GM12878 (cell line): ENCODE measurements around the gene SLC2A4. TPM values are rescaled to one million over a fixed set of nuclear protein-coding genes. Genes with fewer than 3 reads are reported as not detected.

Source experiments
- ATAC-seq: fragments of 200-7000 bp; cut with Tn5 transposase; 3 replicates; pipeline ENCODE4 v1.9.1; 2020; ENCODE audit warnings: mild to moderate bottlenecking, moderate library complexity
- BruUV-seq: library from RNA; stranded (reverse); fragments of 400-500 nt; replicated peaks from 2 replicates; lab custom pipeline; 2021; lab: Mats Ljungman, UMichigan
- CTCF ChIA-PET: fragments of 300-600 bp; sonication (Branson Sonifier 250); formaldehyde crosslinking; extraction: SDS; loops from one replicate; lab custom pipeline; 2021; ENCODE audit warnings: inconsistent platforms; lab: Yijun Ruan, JAX
- POLR2A ChIA-PET: fragments of 350-600 bp; formaldehyde crosslinking; extraction: SDS; loops from one replicate; lab custom pipeline; 2021; ENCODE audit warnings: inconsistent platforms; lab: Charles Lee
- RAD21 ChIA-PET: fragments of 300-600 bp; sonication (Branson Sonifier 250); formaldehyde crosslinking; loops from one replicate; lab custom pipeline; 2023; ENCODE audit warnings: antibody characterized with exemption; ENCODE audit not compliant: unreplicated experiment; lab: Charles Lee
- SMC1A ChIA-PET: fragments of 300-600 bp; sonication (Branson Sonifier 250); formaldehyde crosslinking; loops from one replicate; lab custom pipeline; 2023; ENCODE audit not compliant: unreplicated experiment, uncharacterized antibody; lab: Charles Lee
- DNase-seq: peaks from one replicate; pipeline ENCODE4 v3.0.0-alpha.2; 2011; ENCODE audit warnings: low read depth, low spot score
- FAIRE-seq: peaks from 3 replicates; lab custom pipeline; 2011; peaks lifted over from hg19 to GRCh38; lab: Jason Lieb, UNC
- H2AFZ ChIP-seq: 2 replicates; pipeline ENCODE4 v1.6.0; 2011; ENCODE audit warnings: low read depth, low read length, control low read depth; ENCODE audit not compliant: control insufficient read depth
- H3K27ac ChIP-seq: 2 replicates; pipeline ENCODE4 v1.5.1; 2011; ENCODE audit warnings: control low read depth; ENCODE audit not compliant: control insufficient read depth, insufficient read depth
- H3K27me3 ChIP-seq, 2 experiments: replicated peaks in 1 of 2; 2 replicates each; pipeline versions ENCODE4 v1.6.0 to v1.6.1; 2011; ENCODE audit warnings: low read length in 1 of 2; ENCODE audit not compliant: control insufficient read depth in 2 of 2, insufficient read depth in 2 of 2
- H3K36me3 ChIP-seq, 2 experiments: 2 replicates each; pipeline ENCODE4 v1.5.1; 2011; ENCODE audit warnings: low read length in 1 of 2; ENCODE audit not compliant: control insufficient read depth in 2 of 2, insufficient read depth in 2 of 2
- H3K4me1 ChIP-seq: 2 replicates; pipeline ENCODE4 v1.6.1; 2011; ENCODE audit warnings: mild to moderate bottlenecking, low read length, moderate library complexity, mixed read lengths; ENCODE audit not compliant: control insufficient read depth, insufficient read depth
- H3K4me2 ChIP-seq: 2 replicates; pipeline ENCODE4 v1.6.0; 2011; ENCODE audit warnings: control low read depth; ENCODE audit not compliant: control insufficient read depth, insufficient read depth
- H3K4me3 ChIP-seq: fragments of 200-600 bp; sonication (generic); 2 replicates; pipeline ENCODE4 v1.5.1; 2016
- H3K79me2 ChIP-seq: 2 replicates; pipeline ENCODE4 v1.6.0; 2011; ENCODE audit warnings: low read length; ENCODE audit not compliant: control insufficient read depth, insufficient read depth
- H3K9ac ChIP-seq: 2 replicates; pipeline ENCODE4 v1.8.0; 2011; ENCODE audit warnings: low read length, control low read depth, mixed read lengths; ENCODE audit not compliant: control insufficient read depth, insufficient read depth
- H3K9me3 ChIP-seq: replicated peaks from 3 replicates; pipeline ENCODE4 v1.5.1; 2011; ENCODE audit warnings: mild to moderate bottlenecking, low read length; ENCODE audit not compliant: control insufficient read depth, insufficient read depth
- H4K20me1 ChIP-seq: 2 replicates; pipeline ENCODE4 v1.6.0; 2011; ENCODE audit not compliant: control insufficient read depth, insufficient read depth
- BMI1 ChIP-seq: fragments of 450-650 bp; IDR thresholded peaks from 2 replicates; pipeline ENCODE4 v1.6.1; 2016; ENCODE audit warnings: mild to moderate bottlenecking, moderate library complexity, borderline replicate concordance
- CBX5 ChIP-seq: sonication (generic); IDR thresholded peaks from 2 replicates; pipeline ENCODE4 v1.6.1; 2016; ENCODE audit warnings: low read depth, moderate library complexity, mild to moderate bottlenecking, inconsistent platforms
- EED ChIP-seq: sonication (generic); IDR thresholded peaks from 2 replicates; pipeline ENCODE4 v1.6.1; 2016; ENCODE audit warnings: antibody characterized with exemption, low read depth
- HDGF ChIP-seq: fragments of 450-650 bp; IDR thresholded peaks from 2 replicates; pipeline ENCODE4 v1.6.1; 2016; ENCODE audit warnings: antibody characterized with exemption
- IKZF2 ChIP-seq, 2 experiments: fragments of 450-650 bp; IDR thresholded peaks; 2 replicates each; pipeline ENCODE4 v1.6.1; 2017; ENCODE audit warnings: mild to moderate bottlenecking in 2 of 2, moderate library complexity in 2 of 2
- NFIC ChIP-seq: IDR thresholded peaks from 2 replicates; pipeline ENCODE4 v1.6.1; 2012; ENCODE audit warnings: low read depth, mild to moderate bottlenecking, inconsistent platforms, low read length, moderate library complexity
- PML ChIP-seq: IDR thresholded peaks from 2 replicates; pipeline ENCODE4 v1.6.1; 2012; ENCODE audit warnings: low read length, inconsistent platforms
- RUNX3 ChIP-seq: IDR thresholded peaks from 2 replicates; pipeline ENCODE4 v1.6.1; 2012; ENCODE audit warnings: low read length, inconsistent platforms
- SMC3 ChIP-seq: IDR thresholded peaks from 2 replicates; pipeline ENCODE4 v1.6.1; 2011; ENCODE audit warnings: low read length, improper control_type of control experiment, borderline replicate concordance
- SPI1 ChIP-seq: IDR thresholded peaks from 2 replicates; pipeline ENCODE4 v1.6.1; 2011; ENCODE audit warnings: low read depth, mild to moderate bottlenecking, low read length, moderate library complexity, borderline replicate concordance; ENCODE audit not compliant: insufficient read depth
- SUZ12 ChIP-seq: fragments of 200-600 bp; sonication (generic); IDR thresholded peaks from one replicate; pipeline ENCODE4 v1.6.1; 2018; ENCODE audit warnings: antibody characterized with exemption, mild to moderate bottlenecking; ENCODE audit not compliant: unreplicated experiment
- TCF7 ChIP-seq: IDR thresholded peaks from 2 replicates; pipeline ENCODE4 v1.6.1; 2014; ENCODE audit warnings: antibody characterized with exemption, borderline replicate concordance
- WGBS: methylation state at CpG from one replicate; pipeline ENCODE4 v1.1.6; 2016; ENCODE audit warnings: low lambda C conversion rate; ENCODE audit not compliant: insufficient replicate concordance, insufficient coverage; ENCODE audit errors: missing lambda C conversion rate; 5-methylcytosine and 5-hydroxymethylcytosine counted together
- in situ Hi-C: fragments of 300-500 bp; cut with MboI; formaldehyde crosslinking; loops from 9 replicates; pipeline ENCODE4 v1.14.3; 2018; ENCODE audit warnings: mixed read lengths
- intact Hi-C: fragments of 100-400 bp; cut with micrococcal nuclease; formaldehyde crosslinking; loops from one replicate; pipeline ENCODE4 v1.14.2; 2022; ENCODE audit not compliant: unreplicated experiment
- polyA plus RNA-seq, 11 experiments: library from polyadenylated mRNA; depleted of rRNA in 4 of 11; unstranded in 6 of 11; stranded (reverse) in 5 of 11; fragments of >200 nt; fragmentation: Nextera tagmentation in 4 of 11; fragmentation: Illumina TruSeq in 1 of 11; extraction: Ambion mirVana in 4 of 11; extraction: Trizol in 1 of 11; gene quantifications; 1 replicate in 1 of 11; 2 replicates in 10 of 11; pipeline versions ENCODE4 v1.2.1 to v1.2.3, GENCODE V29; 2011 to 2016; ENCODE audit warnings: inconsistent platforms in 2 of 11, missing spikeins in 2 of 11, low read depth in 1 of 11
- total RNA-seq, 4 experiments: library from RNA; depleted of rRNA in 3 of 4; stranded (reverse); fragments of >200 nt in 3 of 4; fragmentation: Illumina TruSeq in 1 of 4; extraction: Trizol in 1 of 4; gene quantifications; 2 replicates each; pipeline versions ENCODE4 v1.2.1 to v1.2.3, GENCODE V29; 2013 to 2021
- TF ChIP-seq, protein P1 (sequence below): IDR thresholded peaks from 2 replicates; pipeline ENCODE4 v1.6.1; 2011; ENCODE audit warnings: borderline replicate concordance, low read depth, mild to moderate bottlenecking, moderate library complexity, low read length; ENCODE audit not compliant: insufficient read depth, poor library complexity, severe bottlenecking
- TF ChIP-seq, protein P2 (sequence below): fragments of 450-650 bp; IDR thresholded peaks from 2 replicates; pipeline ENCODE4 v1.6.1; 2016; ENCODE audit warnings: mild to moderate bottlenecking
- TF ChIP-seq, protein P3 (sequence below): IDR thresholded peaks from 2 replicates; pipeline ENCODE4 v1.6.1; 2012; ENCODE audit warnings: improper control_type of control experiment, low read depth, low read length; ENCODE audit not compliant: insufficient replicate concordance

SLC2A4 gene
- total and polyA plus RNA-seq, 10 of the 15 experiments (the other 5 are each of a cell fraction or from before 2014, with no cell fraction given): 0.03 to 0.23 (median 0.04) TPM; not detected in 4

DNA sequence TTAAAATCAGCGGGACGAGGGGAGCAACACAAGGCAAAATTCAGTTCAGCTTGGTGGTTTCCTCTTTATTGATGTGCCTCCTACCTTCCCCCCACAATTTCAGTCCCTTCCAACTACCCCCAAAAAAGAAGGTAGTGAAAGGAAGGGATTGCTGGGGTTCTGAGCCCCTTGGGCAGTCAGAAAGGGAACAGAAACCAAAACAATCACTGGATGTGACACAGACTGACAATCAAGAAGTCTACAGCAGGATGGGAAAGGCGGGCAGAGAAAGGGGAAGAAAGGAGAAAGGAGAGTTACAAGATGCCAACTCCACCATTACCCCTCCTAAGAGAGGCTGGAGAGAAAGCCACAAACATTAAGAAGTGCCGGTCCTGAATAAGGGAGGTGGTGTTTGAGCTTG lies 41.1 kb upstream of the SLC2A4 start:
- RAD21 ChIA-PET: interaction anchor here (2.0 to 6.3 kb wide), 2 partner anchors 9 to 20 kb away, joined by 9 to 51 read pairs; partner anchors contain the start of genes ACADVL and DLG4
- DNase-seq (no peak), ATAC-seq (no peak), FAIRE-seq (no peak)
- intact Hi-C loops: loop anchor here (5.0 kb wide), 1 partner anchor 67 kb away; the partner anchor contains the start of gene EIF5A
- H4K20me1 ChIP-seq: no peaks in the 10 kb centered on the region
- CTCF ChIA-PET: interaction anchor here (1.3 to 6.0 kb wide), 2 partner anchors 20 to 26 kb away, joined by 3 to 70 read pairs; partner anchors contain the start of genes ACADVL and DLG4
- H3K36me3 ChIP-seq: peaks cover 10 to 20% of the 10 kb centered on the region in 2 experiments
- H3K79me2 ChIP-seq: peaks cover 47% of the 10 kb centered on the region
- BruUV-seq: no TSS peak
- H3K27ac ChIP-seq: peak overlapping the region; percentile 67
- H3K9me3 ChIP-seq: no peaks in the 10 kb centered on the region
- SMC1A ChIA-PET: interaction anchor here (3.6 to 4.3 kb wide), 2 partner anchors 10 to 20 kb away, joined by 26 to 34 read pairs; partner anchors contain the start of genes ACADVL, CTDNEP1, DLG4 and ELP5
- H3K9ac ChIP-seq: peak overlapping the region; percentile 93
- in situ Hi-C loops: no loop called here
- peak overlapping the region; percentile 94 for H3K4me2 ChIP-seq
- no peaks in the 10 kb centered on the region for H3K27me3 ChIP-seq
- WGBS: 11% methylated on average over 4 of the region's 4 CpGs
- no peak overlapping the region for H2AFZ ChIP-seq
- peak overlapping the region; percentile 83 for H3K4me3 ChIP-seq
- POLR2A ChIA-PET: interaction anchor here (1.3 to 7.3 kb wide), 3 partner anchors 10 to 20 kb away, joined by 3 to 99 read pairs (median 43); partner anchors contain the start of genes ACADVL, CTDNEP1, DLG4 and ELP5
- peaks cover 21% of the 10 kb centered on the region for H3K4me1 ChIP-seq
- no peak for TF ChIP-seq SUZ12
- 0 out of 2 replicates have a peak, but pooled peaks have one; percentile 17 for TF ChIP-seq NFIC
- peak; percentile 67 for TF ChIP-seq EED
- TF ChIP-seq SPI1: peak; percentile 73
- TF ChIP-seq, protein P1, sequence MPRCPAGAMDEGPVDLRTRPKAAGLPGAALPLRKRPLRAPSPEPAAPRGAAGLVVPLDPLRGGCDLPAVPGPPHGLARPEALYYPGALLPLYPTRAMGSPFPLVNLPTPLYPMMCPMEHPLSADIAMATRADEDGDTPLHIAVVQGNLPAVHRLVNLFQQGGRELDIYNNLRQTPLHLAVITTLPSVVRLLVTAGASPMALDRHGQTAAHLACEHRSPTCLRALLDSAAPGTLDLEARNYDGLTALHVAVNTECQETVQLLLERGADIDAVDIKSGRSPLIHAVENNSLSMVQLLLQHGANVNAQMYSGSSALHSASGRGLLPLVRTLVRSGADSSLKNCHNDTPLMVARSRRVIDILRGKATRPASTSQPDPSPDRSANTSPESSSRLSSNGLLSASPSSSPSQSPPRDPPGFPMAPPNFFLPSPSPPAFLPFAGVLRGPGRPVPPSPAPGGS: no peak
- TF ChIP-seq, protein P2, sequence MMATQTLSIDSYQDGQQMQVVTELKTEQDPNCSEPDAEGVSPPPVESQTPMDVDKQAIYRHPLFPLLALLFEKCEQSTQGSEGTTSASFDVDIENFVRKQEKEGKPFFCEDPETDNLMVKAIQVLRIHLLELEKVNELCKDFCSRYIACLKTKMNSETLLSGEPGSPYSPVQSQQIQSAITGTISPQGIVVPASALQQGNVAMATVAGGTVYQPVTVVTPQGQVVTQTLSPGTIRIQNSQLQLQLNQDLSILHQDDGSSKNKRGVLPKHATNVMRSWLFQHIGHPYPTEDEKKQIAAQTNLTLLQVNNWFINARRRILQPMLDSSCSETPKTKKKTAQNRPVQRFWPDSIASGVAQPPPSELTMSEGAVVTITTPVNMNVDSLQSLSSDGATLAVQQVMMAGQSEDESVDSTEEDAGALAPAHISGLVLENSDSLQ: no peak
- TF ChIP-seq CBX5: no peak
- TF ChIP-seq, protein P3, sequence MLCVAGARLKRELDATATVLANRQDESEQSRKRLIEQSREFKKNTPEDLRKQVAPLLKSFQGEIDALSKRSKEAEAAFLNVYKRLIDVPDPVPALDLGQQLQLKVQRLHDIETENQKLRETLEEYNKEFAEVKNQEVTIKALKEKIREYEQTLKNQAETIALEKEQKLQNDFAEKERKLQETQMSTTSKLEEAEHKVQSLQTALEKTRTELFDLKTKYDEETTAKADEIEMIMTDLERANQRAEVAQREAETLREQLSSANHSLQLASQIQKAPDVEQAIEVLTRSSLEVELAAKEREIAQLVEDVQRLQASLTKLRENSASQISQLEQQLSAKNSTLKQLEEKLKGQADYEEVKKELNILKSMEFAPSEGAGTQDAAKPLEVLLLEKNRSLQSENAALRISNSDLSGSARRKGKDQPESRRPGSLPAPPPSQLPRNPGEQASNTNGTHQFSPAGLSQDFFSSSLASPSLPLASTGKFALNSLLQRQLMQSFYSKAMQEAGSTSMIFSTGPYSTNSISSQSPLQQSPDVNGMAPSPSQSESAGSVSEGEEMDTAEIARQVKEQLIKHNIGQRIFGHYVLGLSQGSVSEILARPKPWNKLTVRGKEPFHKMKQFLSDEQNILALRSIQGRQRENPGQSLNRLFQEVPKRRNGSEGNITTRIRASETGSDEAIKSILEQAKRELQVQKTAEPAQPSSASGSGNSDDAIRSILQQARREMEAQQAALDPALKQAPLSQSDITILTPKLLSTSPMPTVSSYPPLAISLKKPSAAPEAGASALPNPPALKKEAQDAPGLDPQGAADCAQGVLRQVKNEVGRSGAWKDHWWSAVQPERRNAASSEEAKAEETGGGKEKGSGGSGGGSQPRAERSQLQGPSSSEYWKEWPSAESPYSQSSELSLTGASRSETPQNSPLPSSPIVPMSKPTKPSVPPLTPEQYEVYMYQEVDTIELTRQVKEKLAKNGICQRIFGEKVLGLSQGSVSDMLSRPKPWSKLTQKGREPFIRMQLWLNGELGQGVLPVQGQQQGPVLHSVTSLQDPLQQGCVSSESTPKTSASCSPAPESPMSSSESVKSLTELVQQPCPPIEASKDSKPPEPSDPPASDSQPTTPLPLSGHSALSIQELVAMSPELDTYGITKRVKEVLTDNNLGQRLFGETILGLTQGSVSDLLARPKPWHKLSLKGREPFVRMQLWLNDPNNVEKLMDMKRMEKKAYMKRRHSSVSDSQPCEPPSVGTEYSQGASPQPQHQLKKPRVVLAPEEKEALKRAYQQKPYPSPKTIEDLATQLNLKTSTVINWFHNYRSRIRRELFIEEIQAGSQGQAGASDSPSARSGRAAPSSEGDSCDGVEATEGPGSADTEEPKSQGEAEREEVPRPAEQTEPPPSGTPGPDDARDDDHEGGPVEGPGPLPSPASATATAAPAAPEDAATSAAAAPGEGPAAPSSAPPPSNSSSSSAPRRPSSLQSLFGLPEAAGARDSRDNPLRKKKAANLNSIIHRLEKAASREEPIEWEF: no peak
- no peak for TF ChIP-seq HDGF
- TF ChIP-seq PML: no peak
- peak in 1 of 2 experiments; percentile 19; a peak in 1 of 4 replicates for TF ChIP-seq IKZF2 (IDR thresholded peaks at IDR 0.05)
- TF ChIP-seq TCF7: no peak
- TF ChIP-seq RUNX3: 0 out of 2 replicates have a peak, but pooled peaks have one; percentile 3
- TF ChIP-seq BMI1: no peak
- no peak for TF ChIP-seq SMC3
